Mammary epithelial cell (primary cell): ENCODE results near the gene TCF12.

Source experiments
- EZH2 ChIP-seq: IDR thresholded peaks from 2 replicates; pipeline ENCODE4 v1.6.1; 2012; ENCODE audit warnings: low read length, inconsistent platforms, borderline replicate concordance
- TF ChIP-seq, protein P1 (sequence below), 2 donors: IDR thresholded peaks in 1 of 2; conservative IDR thresholded peaks in 1 of 2; 2 replicates each; pipeline ENCODE4 v1.5.1; 2011 to 2012; ENCODE audit warnings: inconsistent platforms in 2 of 2, low read length in 2 of 2, mild to moderate bottlenecking in 2 of 2, control low read depth in 1 of 2, low read depth in 1 of 2; ENCODE audit not compliant: insufficient read depth in 1 of 2; ENCODE audit errors: extremely low read depth in 1 of 2

DNA sequence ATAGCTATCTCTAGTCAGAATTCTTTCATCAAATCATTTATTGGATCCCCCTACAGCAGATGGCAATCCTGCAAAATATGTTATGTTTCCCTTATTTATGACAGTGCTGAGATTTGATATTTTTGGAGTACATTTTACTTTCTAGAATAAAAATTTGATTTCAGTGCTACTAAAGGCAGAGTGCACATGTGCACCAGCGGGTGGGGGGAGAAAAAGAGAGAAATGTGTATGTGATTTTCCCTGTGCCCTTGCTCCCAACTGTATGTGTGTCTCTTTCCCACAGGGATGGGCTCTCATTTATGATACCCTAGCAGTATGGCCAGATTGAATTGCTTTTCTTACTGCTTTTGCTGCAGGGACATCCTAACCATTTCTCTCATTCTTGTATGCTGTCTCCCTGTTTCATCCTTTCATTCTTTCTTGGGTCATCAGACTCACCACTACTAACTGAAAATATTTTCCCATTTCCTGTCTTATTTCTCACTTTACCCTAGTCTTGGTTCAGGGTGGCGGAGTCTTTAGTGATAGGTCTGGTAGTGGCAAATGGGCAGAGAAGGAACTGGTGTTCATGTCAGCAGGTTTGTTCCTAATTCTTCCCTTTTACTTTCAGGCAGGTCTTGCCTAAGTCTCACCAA is 140.7 kb downstream of the TCF12 start:
- TF ChIP-seq, protein P1, sequence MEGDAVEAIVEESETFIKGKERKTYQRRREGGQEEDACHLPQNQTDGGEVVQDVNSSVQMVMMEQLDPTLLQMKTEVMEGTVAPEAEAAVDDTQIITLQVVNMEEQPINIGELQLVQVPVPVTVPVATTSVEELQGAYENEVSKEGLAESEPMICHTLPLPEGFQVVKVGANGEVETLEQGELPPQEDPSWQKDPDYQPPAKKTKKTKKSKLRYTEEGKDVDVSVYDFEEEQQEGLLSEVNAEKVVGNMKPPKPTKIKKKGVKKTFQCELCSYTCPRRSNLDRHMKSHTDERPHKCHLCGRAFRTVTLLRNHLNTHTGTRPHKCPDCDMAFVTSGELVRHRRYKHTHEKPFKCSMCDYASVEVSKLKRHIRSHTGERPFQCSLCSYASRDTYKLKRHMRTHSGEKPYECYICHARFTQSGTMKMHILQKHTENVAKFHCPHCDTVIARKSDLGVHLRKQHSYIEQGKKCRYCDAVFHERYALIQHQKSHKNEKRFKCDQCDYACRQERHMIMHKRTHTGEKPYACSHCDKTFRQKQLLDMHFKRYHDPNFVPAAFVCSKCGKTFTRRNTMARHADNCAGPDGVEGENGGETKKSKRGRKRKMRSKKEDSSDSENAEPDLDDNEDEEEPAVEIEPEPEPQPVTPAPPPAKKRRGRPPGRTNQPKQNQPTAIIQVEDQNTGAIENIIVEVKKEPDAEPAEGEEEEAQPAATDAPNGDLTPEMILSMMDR (conservative IDR thresholded peaks at IDR 0.05 in 1 of 2, IDR thresholded peaks at IDR 0.05 in 1 of 2; ENCODE audit: extremely low read depth in 1 of 2, insufficient read depth in 1 of 2, low read depth in 1 of 2, low read length in 2 of 2): no peak
- TF ChIP-seq EZH2: no peak
